Type B pancreatic cell (in vitro differentiated cells): ENCODE data around the gene SCAP. TPM values are rescaled to one million over a fixed set of nuclear protein-coding genes. Genes with fewer than 3 reads are reported as not detected.

Experiments used
- DNase-seq: peaks from one replicate; pipeline ENCODE4 v3.0.0; 2021; ENCODE audit warnings: mixed read lengths; ENCODE audit not compliant: unreplicated experiment; ENCODE audit errors: extremely low spot score
- H3K27ac Mint-ChIP-seq: 2 replicates; pipeline ENCODE4 v1.8.0; 2021; ENCODE audit warnings: mild to moderate bottlenecking, mixed read lengths
- H3K27me3 Mint-ChIP-seq: 2 replicates; pipeline ENCODE4 v1.8.0; 2021; ENCODE audit warnings: mixed read lengths
- H3K36me3 Mint-ChIP-seq: 2 replicates; pipeline ENCODE4 v1.8.0; 2021; ENCODE audit warnings: mixed read lengths
- H3K4me1 Mint-ChIP-seq: one replicate; pipeline ENCODE4 v1.8.0; 2021; ENCODE audit warnings: mixed read lengths; ENCODE audit not compliant: unreplicated experiment
- H3K4me3 Mint-ChIP-seq: 2 replicates; pipeline ENCODE4 v1.8.0; 2021; ENCODE audit warnings: mild to moderate bottlenecking, mixed read lengths
- H3K9me3 Mint-ChIP-seq: 2 replicates; pipeline ENCODE4 v1.8.0; 2021; ENCODE audit warnings: mixed read lengths
- total RNA-seq: library from RNA; stranded (reverse); gene quantifications from 2 replicates; pipeline ENCODE4 v1.2.1, GENCODE V29; 2021; ENCODE audit warnings: low replicate concordance
- TF ChIP-seq, protein P1 (sequence below): fragments of 200-600 bp; sonication (generic); conservative IDR thresholded peaks from 2 replicates; pipeline ENCODE4 v1.5.0; 2021; ENCODE audit warnings: antibody characterized with exemption, mild to moderate bottlenecking

Gene SCAP
- total RNA-seq, 1 donor from 2014 or later = 106 TPM

DNA sequence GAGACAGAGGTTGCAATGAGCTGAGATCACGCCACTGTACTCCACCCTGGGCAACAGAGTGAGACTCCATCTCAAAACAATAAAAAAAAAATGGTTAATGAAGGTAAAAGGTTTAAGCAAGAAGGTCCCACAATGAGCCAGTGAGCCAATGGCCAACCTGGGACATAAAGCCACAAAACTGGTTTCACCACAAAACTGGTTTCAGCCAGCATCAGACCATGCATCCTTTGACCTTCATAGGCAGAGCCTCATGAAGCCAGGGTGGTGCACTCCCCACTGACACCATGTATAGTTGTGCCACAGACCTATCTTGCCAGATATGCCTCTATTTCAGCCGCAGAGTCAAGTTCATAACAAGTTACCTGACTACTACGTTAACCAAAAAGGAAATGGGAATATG is 41.9 kb downstream of the SCAP start:
- no peak overlapping the region for H3K4me3 Mint-ChIP-seq
- peaks cover 14% of the 10 kb centered on the region for H3K4me1 Mint-ChIP-seq
- H3K27ac Mint-ChIP-seq = peak overlapping the region; percentile 63
- H3K27me3 Mint-ChIP-seq = no peaks in the 10 kb centered on the region
- peaks cover 31% of the 10 kb centered on the region for H3K36me3 Mint-ChIP-seq
- H3K9me3 Mint-ChIP-seq = no peaks in the 10 kb centered on the region
- DNase-seq = peak; percentile 32
- TF ChIP-seq, protein P1, sequence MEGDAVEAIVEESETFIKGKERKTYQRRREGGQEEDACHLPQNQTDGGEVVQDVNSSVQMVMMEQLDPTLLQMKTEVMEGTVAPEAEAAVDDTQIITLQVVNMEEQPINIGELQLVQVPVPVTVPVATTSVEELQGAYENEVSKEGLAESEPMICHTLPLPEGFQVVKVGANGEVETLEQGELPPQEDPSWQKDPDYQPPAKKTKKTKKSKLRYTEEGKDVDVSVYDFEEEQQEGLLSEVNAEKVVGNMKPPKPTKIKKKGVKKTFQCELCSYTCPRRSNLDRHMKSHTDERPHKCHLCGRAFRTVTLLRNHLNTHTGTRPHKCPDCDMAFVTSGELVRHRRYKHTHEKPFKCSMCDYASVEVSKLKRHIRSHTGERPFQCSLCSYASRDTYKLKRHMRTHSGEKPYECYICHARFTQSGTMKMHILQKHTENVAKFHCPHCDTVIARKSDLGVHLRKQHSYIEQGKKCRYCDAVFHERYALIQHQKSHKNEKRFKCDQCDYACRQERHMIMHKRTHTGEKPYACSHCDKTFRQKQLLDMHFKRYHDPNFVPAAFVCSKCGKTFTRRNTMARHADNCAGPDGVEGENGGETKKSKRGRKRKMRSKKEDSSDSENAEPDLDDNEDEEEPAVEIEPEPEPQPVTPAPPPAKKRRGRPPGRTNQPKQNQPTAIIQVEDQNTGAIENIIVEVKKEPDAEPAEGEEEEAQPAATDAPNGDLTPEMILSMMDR = no peak

DNA sequence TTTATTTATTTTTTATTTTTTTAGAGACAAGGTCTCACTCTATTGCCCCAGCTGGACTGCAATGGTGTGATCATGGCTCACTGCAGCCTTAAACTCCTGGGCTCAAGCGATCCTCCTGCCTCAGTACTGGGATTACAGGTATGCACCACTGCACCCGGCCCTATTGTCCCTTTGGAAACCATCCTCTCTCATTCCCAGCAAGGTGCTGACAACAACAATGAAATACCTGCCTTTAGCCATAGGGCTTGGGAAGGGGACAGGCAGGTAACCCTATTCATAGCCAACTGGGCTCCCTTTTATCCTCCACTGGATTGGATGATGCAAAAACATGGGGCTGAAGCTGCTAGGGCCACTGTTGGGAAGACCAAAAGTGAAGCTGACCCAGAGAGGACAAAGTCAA is 43.1 kb downstream of the SCAP start:
- peaks cover 14% of the 10 kb centered on the region for H3K4me1 Mint-ChIP-seq
- no peaks in the 10 kb centered on the region for H3K9me3 Mint-ChIP-seq
- DNase-seq = no peak
- H3K27ac Mint-ChIP-seq = no peak overlapping the region
- no peaks in the 10 kb centered on the region for H3K27me3 Mint-ChIP-seq
- TF ChIP-seq, protein P1 = no peak
- no peak overlapping the region for H3K4me3 Mint-ChIP-seq
- peaks cover 29% of the 10 kb centered on the region for H3K36me3 Mint-ChIP-seq

DNA sequence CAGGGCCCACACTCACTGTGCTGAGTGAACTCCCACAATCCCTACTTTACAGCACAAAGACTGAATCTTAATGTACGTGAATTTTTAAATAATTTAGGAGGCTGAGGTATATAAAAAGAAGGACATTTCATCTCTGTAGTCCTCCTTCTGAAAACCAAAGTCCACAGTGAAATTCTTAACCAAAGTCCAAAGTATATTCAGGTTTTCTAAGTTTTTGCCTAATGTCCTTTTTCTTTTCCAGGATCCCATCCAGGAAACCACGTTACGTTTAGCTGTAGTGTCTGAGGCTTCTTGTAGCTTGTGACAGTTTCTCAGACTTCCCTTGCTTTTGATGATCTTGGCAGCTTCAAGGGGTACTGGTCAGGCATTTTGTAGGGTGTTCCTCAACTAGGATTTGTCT is 44.5 kb downstream of the SCAP start:
- H3K9me3 Mint-ChIP-seq = no peaks in the 10 kb centered on the region
- TF ChIP-seq, protein P1 = no peak
- peaks cover 29% of the 10 kb centered on the region for H3K36me3 Mint-ChIP-seq
- no peak overlapping the region for H3K27ac Mint-ChIP-seq
- DNase-seq = peak; percentile 2
- H3K4me3 Mint-ChIP-seq = no peak overlapping the region
- no peaks in the 10 kb centered on the region for H3K27me3 Mint-ChIP-seq
- H3K4me1 Mint-ChIP-seq = peaks cover 14% of the 10 kb centered on the region

DNA sequence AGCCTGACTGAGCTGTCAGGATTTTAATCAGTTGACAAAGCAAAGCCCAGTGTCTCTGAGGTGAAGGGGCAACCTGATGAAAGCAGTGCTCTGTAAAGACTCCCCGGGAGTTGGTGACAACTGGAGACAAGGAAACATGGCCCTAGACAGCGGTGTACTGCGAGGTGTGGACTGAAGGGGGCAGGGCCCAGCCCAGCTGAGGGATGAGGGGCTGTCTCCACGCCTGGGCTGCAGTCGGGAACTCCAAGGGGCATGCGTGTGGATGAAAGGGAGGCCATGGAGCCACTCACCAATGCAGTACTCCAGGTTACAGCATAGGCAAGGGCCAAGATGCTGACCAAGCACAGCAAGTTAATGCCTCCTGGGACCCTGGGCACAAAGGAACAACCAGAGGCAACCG is 45.1 kb downstream of the SCAP start:
- Mint-ChIP-seq H3K27ac (no peak overlapping the region), H3K4me1 (peaks cover 14% of the 10 kb centered on the region), H3K9me3 (no peaks in the 10 kb centered on the region), H3K27me3 (no peaks in the 10 kb centered on the region), H3K36me3 (peaks cover 29% of the 10 kb centered on the region), H3K4me3 (no peak overlapping the region)
- peak; percentile 42 for DNase-seq
- TF ChIP-seq, protein P1 = no peak

- H3K27me3 Mint-ChIP-seq = no peaks in the 10 kb centered on the region
- H3K27ac Mint-ChIP-seq = peak overlapping the region; percentile 85
- TF ChIP-seq, protein P1 = no peak
- H3K4me1 Mint-ChIP-seq = peaks cover 14% of the 10 kb centered on the region
- peaks cover 36% of the 10 kb centered on the region for H3K36me3 Mint-ChIP-seq
- DNase-seq = peak; percentile 10
- H3K4me3 Mint-ChIP-seq = peak overlapping the region; percentile 13
- H3K9me3 Mint-ChIP-seq = no peaks in the 10 kb centered on the region
Observed at GRCh38 chr3:47429476-47430270, 46.1 kb downstream of the SCAP start.
